K562 (cell line): ENCODE results near the gene TAS1R3. TPM values are rescaled to one million over a fixed set of nuclear protein-coding genes. Genes with fewer than 3 reads are reported as not detected.

ENCODE experiments used
- ETV6 ChIP-seq, 3 experiments: fragments of 150-350 bp in 1 of 3; sonication (generic) in 1 of 3; formaldehyde crosslinking in 1 of 3; IDR thresholded peaks; 2 replicates each; pipeline versions ENCODE4 v1.6.1 to v1.8.0; 2014 to 2022; ENCODE audit warnings: borderline replicate concordance in 2 of 3, low read depth in 2 of 3, antibody characterized with exemption in 1 of 3, low read length in 1 of 3, mild to moderate bottlenecking in 1 of 3, missing genetic modification reagents in 1 of 3
- EZH2 ChIP-seq: IDR thresholded peaks from 2 replicates; pipeline ENCODE4 v1.6.1; 2012; ENCODE audit warnings: low read depth, mild to moderate bottlenecking, inconsistent platforms, low read length, borderline replicate concordance
- RAD51 ChIP-seq: fragments of 450-650 bp; IDR thresholded peaks from 2 replicates; pipeline ENCODE4 v1.7.1; 2016; ENCODE audit warnings: low read depth, mild to moderate bottlenecking, borderline replicate concordance
- RBFOX2 ChIP-seq: fragments of 200-400 bp; formaldehyde crosslinking; IDR thresholded peaks from 2 replicates; pipeline ENCODE4 v1.6.1; 2017; ENCODE audit warnings: low read depth, mild to moderate bottlenecking, low read length, moderate library complexity
- SETDB1 ChIP-seq: IDR thresholded peaks from one replicate; pipeline ENCODE4 v1.6.1; 2012; ENCODE audit warnings: low read length, control low read depth, inconsistent platforms
- SREBF2 ChIP-seq: sonication (generic); formaldehyde crosslinking; IDR thresholded peaks from 2 replicates; pipeline ENCODE4 v1.4.0; 2020; ENCODE audit warnings: mild to moderate bottlenecking, missing genetic modification reagents
- STAG1 ChIP-seq: sonication (generic); formaldehyde crosslinking; IDR thresholded peaks from 2 replicates; pipeline ENCODE4 v1.5.0; 2020; ENCODE audit warnings: missing genetic modification reagents, borderline replicate concordance
- ZFP1 ChIP-seq: fragments of 450-650 bp; formaldehyde crosslinking; IDR thresholded peaks from 2 replicates; pipeline ENCODE4 v1.4.0; 2020; ENCODE audit warnings: mild to moderate bottlenecking, mixed read lengths
- ZNF184 ChIP-seq: sonication (generic); formaldehyde crosslinking; IDR thresholded peaks from 2 replicates; pipeline ENCODE4 v1.5.0; 2020; ENCODE audit warnings: missing genetic modification reagents
- ZNF24 ChIP-seq: fragments of 450-650 bp; IDR thresholded peaks from 2 replicates; pipeline ENCODE4 v1.6.1; 2016
- ZNF436 ChIP-seq: fragments of 250-450, 450-650 bp; sonication (Bioruptor Pico); formaldehyde crosslinking; IDR thresholded peaks from 2 replicates; pipeline ENCODE4 v1.7.0; 2020; ENCODE audit warnings: mild to moderate bottlenecking
- ZNF584 ChIP-seq: fragments of 200-800 bp; sonication (Bioruptor generic); IDR thresholded peaks from 2 replicates; pipeline ENCODE4 v1.6.1; 2016; ENCODE audit warnings: low read depth, mild to moderate bottlenecking, missing genetic modification characterization, missing compliant biosample characterization
- polyA plus RNA-seq, 8 experiments: library from polyadenylated mRNA; depleted of rRNA in 4 of 8; stranded (reverse) in 5 of 8; unstranded in 3 of 8; fragments of >200 nt; fragmentation: Nextera tagmentation in 2 of 8; fragmentation: Illumina TruSeq in 1 of 8; extraction: Ambion mirVana in 2 of 8; extraction: Trizol in 1 of 8; gene quantifications; 2 replicates each; pipeline versions ENCODE4 v1.2.1 to v1.2.3, GENCODE V29; 2011 to 2014; ENCODE audit warnings: inconsistent platforms in 1 of 8, missing spikeins in 1 of 8
- total RNA-seq, 7 experiments: library from RNA; depleted of rRNA in 6 of 7; stranded (reverse); fragments of >200 nt in 6 of 7; fragmentation: Illumina TruSeq in 2 of 7; extraction: Trizol in 2 of 7; gene quantifications; 2 replicates each; pipeline versions ENCODE4 v1.2.1 to v1.2.3, GENCODE V29; 2011 to 2021; ENCODE audit warnings: low replicate concordance in 1 of 7
- TF ChIP-seq, protein P1 (sequence below), 2 experiments: fragments of 450-650 bp; IDR thresholded peaks; 2 replicates each; pipeline ENCODE4 v1.6.1; 2016; ENCODE audit warnings: mild to moderate bottlenecking in 2 of 2, borderline replicate concordance in 1 of 2, low read depth in 1 of 2, moderate library complexity in 1 of 2
- TF ChIP-seq, protein P2 (sequence below): IDR thresholded peaks from 2 replicates; pipeline ENCODE4 v1.6.1; 2014; ENCODE audit warnings: antibody characterized with exemption
- TF ChIP-seq, protein P3 (sequence below): fragments of 450-650 bp; IDR thresholded peaks from 2 replicates; pipeline ENCODE4 v1.6.1; 2016; ENCODE audit warnings: low read depth, mild to moderate bottlenecking, moderate library complexity

TAS1R3 gene
- total and polyA plus RNA-seq, 9 of the 15 experiments (the other 6 are each of a cell fraction or from before 2014, with no cell fraction given): 0.07 to 0.13 TPM; not detected in 7

DNA sequence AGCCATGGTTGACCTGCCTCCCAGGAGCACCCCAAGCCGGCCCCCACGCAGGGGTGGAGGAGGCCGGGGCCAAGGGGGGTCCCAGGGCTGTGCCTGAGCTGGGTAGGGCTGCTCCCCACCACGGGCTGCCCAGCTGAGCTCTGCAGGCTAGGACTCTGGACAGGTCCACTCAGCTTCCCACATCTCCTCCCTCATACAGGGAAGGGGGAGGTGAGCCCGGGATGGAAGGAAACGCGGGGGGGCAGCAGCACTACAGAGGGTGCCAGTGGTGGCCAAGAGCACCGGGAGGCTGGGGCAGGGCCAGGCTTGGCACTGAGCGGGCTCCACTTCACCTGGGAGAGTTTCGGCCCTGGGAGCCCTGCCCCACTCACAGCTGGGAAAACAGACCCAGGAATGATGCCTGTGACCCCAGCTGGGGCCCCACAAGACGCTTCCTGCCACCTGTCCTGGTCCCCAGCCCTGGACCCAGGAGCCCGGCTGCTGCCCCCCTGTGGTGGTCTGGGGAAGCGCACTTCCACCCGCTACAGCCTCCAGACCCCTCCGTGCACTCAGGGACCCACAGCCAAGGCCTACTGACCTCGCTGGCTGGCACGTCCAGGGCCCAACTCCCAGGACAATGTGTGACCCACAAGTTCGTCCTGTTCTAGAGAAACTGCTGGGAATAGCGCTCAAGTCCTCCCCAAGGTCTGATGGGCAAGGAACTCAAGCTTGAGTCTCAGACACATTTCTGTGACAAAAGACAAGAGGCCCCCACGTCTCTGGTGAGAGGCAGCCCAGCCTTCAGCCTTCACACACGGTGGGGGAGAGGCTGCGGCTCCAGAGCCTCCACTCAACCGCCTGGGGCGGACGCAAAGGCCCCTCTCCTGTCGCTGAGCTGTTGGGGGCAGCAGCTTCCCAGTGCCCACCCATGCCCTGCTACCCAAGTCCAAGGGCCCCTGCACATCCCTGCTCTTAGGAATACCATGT is 40.9 kb downstream of the TAS1R3 start (continued):
- TF ChIP-seq, protein P1, sequence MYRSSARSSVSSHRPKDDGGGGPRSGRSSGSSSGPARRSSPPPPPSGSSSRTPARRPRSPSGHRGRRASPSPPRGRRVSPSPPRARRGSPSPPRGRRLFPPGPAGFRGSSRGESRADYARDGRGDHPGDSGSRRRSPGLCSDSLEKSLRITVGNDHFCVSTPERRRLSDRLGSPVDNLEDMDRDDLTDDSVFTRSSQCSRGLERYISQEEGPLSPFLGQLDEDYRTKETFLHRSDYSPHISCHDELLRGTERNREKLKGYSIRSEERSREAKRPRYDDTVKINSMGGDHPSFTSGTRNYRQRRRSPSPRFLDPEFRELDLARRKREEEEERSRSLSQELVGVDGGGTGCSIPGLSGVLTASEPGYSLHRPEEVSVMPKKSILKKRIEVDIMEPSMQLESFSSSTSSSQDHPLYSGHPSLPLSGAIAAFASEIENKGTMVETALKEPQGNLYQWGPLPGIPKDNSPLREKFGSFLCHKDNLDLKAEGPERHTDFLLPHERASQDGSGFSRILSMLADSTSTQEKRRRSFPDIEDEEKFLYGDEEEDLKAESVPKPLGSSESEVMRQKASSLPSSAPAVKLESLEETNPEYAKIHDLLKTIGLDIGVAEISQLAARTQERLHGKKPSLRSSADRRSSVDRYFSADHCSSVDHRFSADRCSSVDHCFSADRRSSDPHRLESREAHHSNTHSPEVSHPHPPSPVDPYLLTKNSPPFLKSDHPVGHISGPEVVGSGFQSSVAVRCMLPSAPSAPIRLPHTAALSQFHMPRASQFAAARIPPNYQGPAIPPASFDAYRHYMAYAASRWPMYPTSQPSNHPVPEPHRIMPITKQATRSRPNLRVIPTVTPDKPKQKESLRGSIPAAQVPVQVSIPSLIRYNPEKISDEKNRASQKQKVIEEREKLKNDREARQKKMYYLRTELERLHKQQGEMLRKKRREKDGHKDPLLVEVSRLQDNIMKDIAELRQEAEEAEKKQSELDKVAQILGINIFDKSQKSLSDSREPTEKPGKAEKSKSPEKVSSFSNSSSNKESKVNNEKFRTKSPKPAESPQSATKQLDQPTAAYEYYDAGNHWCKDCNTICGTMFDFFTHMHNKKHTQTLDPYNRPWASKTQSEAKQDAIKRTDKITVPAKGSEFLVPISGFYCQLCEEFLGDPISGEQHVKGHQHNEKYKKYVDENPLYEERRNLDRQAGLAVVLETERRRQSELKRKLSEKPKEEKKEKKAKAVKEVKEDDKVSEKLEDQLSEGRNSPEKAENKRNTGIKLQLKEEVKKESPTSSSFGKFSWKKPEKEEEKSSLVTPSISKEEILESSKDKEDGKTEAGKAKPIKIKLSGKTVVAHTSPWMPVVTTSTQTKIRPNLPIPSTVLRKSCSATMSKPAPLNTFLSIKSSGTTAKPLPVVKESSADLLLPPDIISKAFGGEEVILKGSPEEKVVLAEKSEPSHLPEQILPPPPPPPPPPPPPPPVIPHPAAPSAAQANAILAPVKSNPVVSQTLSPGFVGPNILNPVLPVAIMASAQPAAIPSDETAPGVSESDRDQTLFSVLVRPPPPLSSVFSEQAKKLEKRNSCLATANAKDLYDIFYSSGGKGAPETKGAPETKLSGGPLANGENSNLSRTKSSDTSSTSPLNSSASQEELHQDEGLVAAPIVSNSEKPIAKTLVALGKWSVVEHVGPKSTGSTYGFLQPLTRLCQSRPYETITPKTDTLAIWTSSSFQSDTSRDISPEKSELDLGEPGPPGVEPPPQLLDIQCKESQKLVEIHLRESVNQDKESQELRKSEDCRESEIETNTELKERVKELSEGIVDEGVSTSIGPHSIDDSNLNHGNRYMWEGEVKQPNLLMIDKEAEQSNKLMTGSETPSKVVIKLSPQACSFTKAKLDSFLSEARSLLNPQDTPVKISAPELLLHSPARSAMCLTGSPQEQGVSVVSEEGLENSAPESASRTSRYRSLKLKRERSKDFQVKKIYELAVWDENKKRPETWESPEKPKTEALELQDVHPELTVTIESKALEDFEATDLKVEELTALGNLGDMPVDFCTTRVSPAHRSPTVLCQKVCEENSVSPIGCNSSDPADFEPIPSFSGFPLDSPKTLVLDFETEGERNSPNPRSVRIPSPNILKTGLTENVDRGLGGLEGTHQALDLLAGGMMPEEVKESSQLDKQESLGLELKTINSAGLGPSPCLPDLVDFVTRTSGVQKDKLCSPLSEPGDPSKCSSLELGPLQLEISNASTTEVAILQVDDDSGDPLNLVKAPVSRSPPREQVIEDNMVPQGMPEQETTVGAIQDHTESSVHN (IDR thresholded peaks at IDR 0.05; ENCODE audit: borderline replicate concordance in 1 of 2, low read depth in 1 of 2): no peak
- TF ChIP-seq SREBF2 (no peak), RBFOX2 (peak; percentile 69), STAG1 (CRISPR knock-in tag) (0 out of 2 replicates have a peak, but pooled peaks have one; percentile 17), ZNF436 (CRISPR knock-in tag) (no peak), ETV6 (IDR thresholded peaks at IDR 0.05; ENCODE audit: borderline replicate concordance in 1 of 2, low read depth in 2 of 2, low read length in 1 of 2) (no peak), ETV6 (CRISPR knock-in tag; IDR thresholded peaks at IDR 0.05; ENCODE audit: borderline replicate concordance) (no peak), ZNF184 (no peak), ZFP1 (no peak), EZH2 (no peak), SETDB1 (no peak), ZNF584 (CRISPR knock-in tag) (no peak), RAD51 (no peak), ZNF24 (no peak)
- TF ChIP-seq, protein P2, sequence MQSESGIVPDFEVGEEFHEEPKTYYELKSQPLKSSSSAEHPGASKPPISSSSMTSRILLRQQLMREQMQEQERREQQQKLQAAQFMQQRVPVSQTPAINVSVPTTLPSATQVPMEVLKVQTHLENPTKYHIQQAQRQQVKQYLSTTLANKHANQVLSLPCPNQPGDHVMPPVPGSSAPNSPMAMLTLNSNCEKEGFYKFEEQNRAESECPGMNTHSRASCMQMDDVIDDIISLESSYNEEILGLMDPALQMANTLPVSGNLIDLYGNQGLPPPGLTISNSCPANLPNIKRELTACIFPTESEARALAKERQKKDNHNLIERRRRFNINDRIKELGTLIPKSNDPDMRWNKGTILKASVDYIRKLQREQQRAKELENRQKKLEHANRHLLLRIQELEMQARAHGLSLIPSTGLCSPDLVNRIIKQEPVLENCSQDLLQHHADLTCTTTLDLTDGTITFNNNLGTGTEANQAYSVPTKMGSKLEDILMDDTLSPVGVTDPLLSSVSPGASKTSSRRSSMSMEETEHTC: no peak
- TF ChIP-seq, protein P3, sequence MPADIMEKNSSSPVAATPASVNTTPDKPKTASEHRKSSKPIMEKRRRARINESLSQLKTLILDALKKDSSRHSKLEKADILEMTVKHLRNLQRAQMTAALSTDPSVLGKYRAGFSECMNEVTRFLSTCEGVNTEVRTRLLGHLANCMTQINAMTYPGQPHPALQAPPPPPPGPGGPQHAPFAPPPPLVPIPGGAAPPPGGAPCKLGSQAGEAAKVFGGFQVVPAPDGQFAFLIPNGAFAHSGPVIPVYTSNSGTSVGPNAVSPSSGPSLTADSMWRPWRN: no peak
